OCI-LY3 (cell line): Measurements from ENCODE around the gene NEIL3.

ENCODE experiments used
- EZH2phosphoT487 ChIP-seq: fragments of 200-600 bp; shearing (Covaris generic); IDR thresholded peaks from 2 replicates; pipeline ENCODE4 v1.6.1; 2018; ENCODE audit warnings: antibody characterized with exemption, mixed run types, low read depth
- TF ChIP-seq, protein P1 (sequence below): fragments of 200-600, 300-600 bp; sonication (generic); IDR thresholded peaks from 2 replicates; pipeline ENCODE4 v1.5.1; 2014; ENCODE audit warnings: antibody characterized with exemption, low read length, low read depth

DNA sequence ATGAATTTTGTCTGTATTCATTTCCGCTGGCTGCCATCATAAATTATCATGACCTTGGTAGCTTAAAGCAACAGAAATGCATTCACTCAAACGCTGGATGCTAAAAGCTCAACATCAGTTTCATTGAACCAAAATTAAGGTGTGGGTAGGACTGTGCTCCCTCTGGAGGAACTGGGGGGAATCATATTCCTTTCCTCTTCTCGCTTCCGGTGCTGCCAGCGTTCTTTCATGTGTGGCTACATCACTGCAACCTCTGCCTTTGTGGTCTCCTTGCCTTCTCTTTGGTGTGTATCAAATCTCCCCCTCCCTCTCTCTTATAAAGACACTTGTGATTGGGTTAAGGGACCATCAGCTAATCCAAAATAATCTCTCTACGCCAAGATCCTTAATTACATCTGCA is 39.5 kb downstream of the NEIL3 start:
- TF ChIP-seq, protein P1, sequence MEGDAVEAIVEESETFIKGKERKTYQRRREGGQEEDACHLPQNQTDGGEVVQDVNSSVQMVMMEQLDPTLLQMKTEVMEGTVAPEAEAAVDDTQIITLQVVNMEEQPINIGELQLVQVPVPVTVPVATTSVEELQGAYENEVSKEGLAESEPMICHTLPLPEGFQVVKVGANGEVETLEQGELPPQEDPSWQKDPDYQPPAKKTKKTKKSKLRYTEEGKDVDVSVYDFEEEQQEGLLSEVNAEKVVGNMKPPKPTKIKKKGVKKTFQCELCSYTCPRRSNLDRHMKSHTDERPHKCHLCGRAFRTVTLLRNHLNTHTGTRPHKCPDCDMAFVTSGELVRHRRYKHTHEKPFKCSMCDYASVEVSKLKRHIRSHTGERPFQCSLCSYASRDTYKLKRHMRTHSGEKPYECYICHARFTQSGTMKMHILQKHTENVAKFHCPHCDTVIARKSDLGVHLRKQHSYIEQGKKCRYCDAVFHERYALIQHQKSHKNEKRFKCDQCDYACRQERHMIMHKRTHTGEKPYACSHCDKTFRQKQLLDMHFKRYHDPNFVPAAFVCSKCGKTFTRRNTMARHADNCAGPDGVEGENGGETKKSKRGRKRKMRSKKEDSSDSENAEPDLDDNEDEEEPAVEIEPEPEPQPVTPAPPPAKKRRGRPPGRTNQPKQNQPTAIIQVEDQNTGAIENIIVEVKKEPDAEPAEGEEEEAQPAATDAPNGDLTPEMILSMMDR: no peak
- no peak for TF ChIP-seq EZH2phosphoT487
